H9 (cell line): ENCODE results near the gene GFOD2. TPM values are rescaled to one million over a fixed set of nuclear protein-coding genes. Genes with fewer than 3 reads are reported as not detected.

ENCODE experiments used
- DNase-seq: peaks from one replicate; pipeline ENCODE4 v3.0.0-alpha.2; 2017
- H2AFZ ChIP-seq: one replicate; pipeline ENCODE4 v1.6.1; 2013; ENCODE audit warnings: mild to moderate bottlenecking, low read length, control low read depth, moderate library complexity
- H2AK5ac ChIP-seq: 2 replicates; pipeline ENCODE4 v1.6.1; 2013; ENCODE audit warnings: low read length, control low read depth, mixed read lengths; ENCODE audit not compliant: insufficient read length
- H2BK120ac ChIP-seq: one replicate; pipeline ENCODE4 v1.6.1; 2013; ENCODE audit warnings: low read depth, mild to moderate bottlenecking, low read length, control low read depth, inconsistent platforms; ENCODE audit not compliant: poor library complexity, severe bottlenecking
- H2BK12ac ChIP-seq: 2 replicates; pipeline ENCODE4 v1.6.1; 2013; ENCODE audit warnings: low read length, control low read depth, mixed read lengths, low read depth; ENCODE audit not compliant: insufficient read length
- H2BK15ac ChIP-seq: 2 replicates; pipeline ENCODE4 v1.6.1; 2013; ENCODE audit warnings: low read depth, low read length, control low read depth
- H2BK20ac ChIP-seq: one replicate; pipeline ENCODE4 v1.6.1; 2013; ENCODE audit warnings: low read depth, mild to moderate bottlenecking, low read length, control low read depth, inconsistent platforms; ENCODE audit not compliant: poor library complexity, severe bottlenecking
- H2BK5ac ChIP-seq: 2 replicates; pipeline ENCODE4 v1.6.1; 2013; ENCODE audit warnings: low read length, control low read depth, mixed read lengths; ENCODE audit not compliant: insufficient read length
- H3K14ac ChIP-seq: 2 replicates; pipeline ENCODE4 v1.6.1; 2013; ENCODE audit warnings: low read length, control low read depth; ENCODE audit not compliant: insufficient read depth
- H3K18ac ChIP-seq: 2 replicates; pipeline ENCODE4 v1.6.1; 2013; ENCODE audit warnings: low read depth, mild to moderate bottlenecking, mixed read lengths, low read length, control low read depth; ENCODE audit not compliant: insufficient read length
- H3K23ac ChIP-seq: 2 replicates; pipeline ENCODE4 v1.6.1; 2013; ENCODE audit warnings: low read length, control low read depth, mixed read lengths, low read depth; ENCODE audit not compliant: insufficient read length
- H3K23me2 ChIP-seq: 2 replicates; pipeline ENCODE4 v1.6.1; 2013; ENCODE audit warnings: low read depth, mild to moderate bottlenecking, mixed read lengths, low read length, control low read depth; ENCODE audit not compliant: insufficient read length, poor library complexity, severe bottlenecking
- H3K27ac ChIP-seq: 2 replicates; pipeline ENCODE4 v1.5.1; 2013; ENCODE audit warnings: low read length, control low read depth, mixed read lengths, low read depth; ENCODE audit not compliant: insufficient read length
- H3K27me3 ChIP-seq: 2 replicates; pipeline ENCODE4 v1.6.1; 2013; ENCODE audit warnings: low read length, control low read depth, inconsistent platforms; ENCODE audit not compliant: insufficient read depth
- H3K4ac ChIP-seq: 2 replicates; pipeline ENCODE4 v1.6.1; 2013; ENCODE audit warnings: low read depth, mild to moderate bottlenecking, control low read depth, inconsistent platforms, low read length, moderate library complexity
- H3K4me1 ChIP-seq: 2 replicates; pipeline ENCODE4 v1.6.1; 2013; ENCODE audit warnings: low read length, control low read depth, inconsistent platforms; ENCODE audit not compliant: insufficient read depth
- H3K4me2 ChIP-seq: 2 replicates; pipeline ENCODE4 v1.6.1; 2013; ENCODE audit warnings: low read length, control low read depth, mixed read lengths; ENCODE audit not compliant: insufficient read length, insufficient read depth
- H3K56ac ChIP-seq: 2 replicates; pipeline ENCODE4 v1.6.1; 2013; ENCODE audit warnings: low read depth, mild to moderate bottlenecking, mixed read lengths, low read length, control low read depth; ENCODE audit not compliant: insufficient read length
- H3K79me1 ChIP-seq: 2 replicates; pipeline ENCODE4 v1.6.1; 2013; ENCODE audit warnings: low read depth, mild to moderate bottlenecking, moderate library complexity, low read length, control low read depth, inconsistent platforms; ENCODE audit not compliant: insufficient read depth, poor library complexity, severe bottlenecking
- H3K79me2 ChIP-seq: 2 replicates; pipeline ENCODE4 v1.6.1; 2013; ENCODE audit warnings: low read length, control low read depth, inconsistent platforms; ENCODE audit not compliant: insufficient read depth
- H3K9ac ChIP-seq: 2 replicates; pipeline ENCODE4 v1.6.1; 2013; ENCODE audit warnings: low read length, control low read depth, mixed read lengths; ENCODE audit not compliant: insufficient read length; ENCODE audit errors: extremely low read depth
- H3K9me3 ChIP-seq: one replicate; pipeline ENCODE4 v1.6.1; 2013; ENCODE audit warnings: low read depth, low read length, inconsistent platforms; ENCODE audit not compliant: control insufficient read depth
- H3T11ph ChIP-seq: one replicate; pipeline ENCODE4 v1.6.1; 2013; ENCODE audit warnings: mild to moderate bottlenecking, low read length, control low read depth, inconsistent platforms
- H4K20me1 ChIP-seq: one replicate; pipeline ENCODE4 v1.6.1; 2013; ENCODE audit not compliant: control insufficient read depth, insufficient read length, insufficient read depth
- H4K5ac ChIP-seq: 2 replicates; pipeline ENCODE4 v1.6.1; 2013; ENCODE audit warnings: low read depth, mild to moderate bottlenecking, mixed read lengths, low read length, control low read depth; ENCODE audit not compliant: insufficient read length
- H4K8ac ChIP-seq: replicated peaks from 2 replicates; pipeline ENCODE4 v1.6.1; 2013; ENCODE audit warnings: low read length, control low read depth, mixed read lengths, low read depth; ENCODE audit not compliant: insufficient read length
- H4K91ac ChIP-seq: 2 replicates; pipeline ENCODE4 v1.6.1; 2013; ENCODE audit warnings: low read depth, mild to moderate bottlenecking, moderate library complexity, mixed read lengths, low read length, control low read depth; ENCODE audit not compliant: insufficient read length
- H3K27ac Mint-ChIP-seq, 3 experiments: 2 replicates in 2 of 3; 3 replicates in 1 of 3; pipeline ENCODE4 v1.8.0; 2020 to 2021; ENCODE audit warnings: mixed read lengths in 3 of 3, mild to moderate bottlenecking in 1 of 3, moderate library complexity in 1 of 3
- H3K27me3 Mint-ChIP-seq: 2 replicates; pipeline ENCODE4 v1.8.0; 2021; ENCODE audit warnings: low read depth, mild to moderate bottlenecking, moderate library complexity, mixed read lengths
- H3K36me3 Mint-ChIP-seq, 3 experiments: 2 replicates in 2 of 3; 3 replicates in 1 of 3; pipeline ENCODE4 v1.8.0; 2020 to 2021; ENCODE audit warnings: low read depth in 3 of 3, mixed read lengths in 3 of 3; ENCODE audit not compliant: insufficient read depth in 1 of 3
- H3K4me1 Mint-ChIP-seq, 2 experiments: 2 replicates each; pipeline ENCODE4 v1.8.0; 2020; ENCODE audit warnings: mixed read lengths in 2 of 2
- H3K4me3 Mint-ChIP-seq, 2 experiments: 2 replicates in 1 of 2; 3 replicates in 1 of 2; pipeline ENCODE4 v1.8.0; 2020 to 2021; ENCODE audit warnings: mild to moderate bottlenecking in 2 of 2, mixed read lengths in 2 of 2, moderate library complexity in 1 of 2
- H3K9me3 Mint-ChIP-seq, 2 experiments: 2 replicates in 1 of 2; 3 replicates in 1 of 2; pipeline ENCODE4 v1.8.0; 2020; ENCODE audit warnings: mild to moderate bottlenecking in 2 of 2, mixed read lengths in 2 of 2, moderate library complexity in 1 of 2
- CTCF ChIP-seq: fragments of 200-600 bp; sonication (generic); conservative IDR thresholded peaks from 3 replicates; pipeline ENCODE4 v1.8.0; 2021; ENCODE audit warnings: antibody characterized with exemption, mild to moderate bottlenecking
- WGBS: extraction: QIAGEN DNeasy Blood & Tissue Kit; methylation state at CpG from one replicate; pipeline ENCODE4 v1.1.7; 2013; ENCODE audit warnings: missing lambda C conversion rate, low lambda C conversion rate, mixed read lengths; ENCODE audit not compliant: insufficient read length; ENCODE audit errors: extremely low coverage; 5-methylcytosine and 5-hydroxymethylcytosine counted together
- total RNA-seq: library from RNA; stranded (reverse); gene quantifications from 2 replicates; pipeline ENCODE4 v1.2.1, GENCODE V29; 2021

Gene GFOD2
- total RNA-seq, 1 experiment from 2014 or later, result 21.8 TPM

GRCh38 chr16:67652578-67653127 is 66.5 kb downstream of the GFOD2 start:
- Mint-ChIP-seq H3K27ac (no peak overlapping the region), H3K4me1 (peaks cover 2 to 6% of the 10 kb centered on the region in 2 experiments; a peak in 3 of 4 replicates), H3K9me3 (no peaks in the 10 kb centered on the region; a peak in 1 of 5 replicates), H3K36me3 (peaks cover 12 to 48% (median 39%) of the 10 kb centered on the region in 3 experiments), H3K27me3 (peaks cover 5% of the 10 kb centered on the region), H3K4me3 (0 out of 5 replicates have a peak overlapping the region, but pooled peaks of 1 of the 2 experiments have one; percentile 68)
- no peak overlapping the region for H2BK120ac ChIP-seq
- H2AK5ac ChIP-seq, result no peak overlapping the region
- no peak overlapping the region for H4K5ac ChIP-seq
- DNase-seq, result peak; percentile 69
- H3K79me1 ChIP-seq, result no peaks in the 10 kb centered on the region
- no peak for TF ChIP-seq CTCF
- H2BK15ac ChIP-seq, result no peak overlapping the region
- no peaks in the 10 kb centered on the region for H3K9me3 ChIP-seq
- H4K91ac ChIP-seq, result no peak overlapping the region
- no peak overlapping the region for H3K4ac ChIP-seq
- no peak overlapping the region for H3K18ac ChIP-seq
- no peak overlapping the region for H2BK12ac ChIP-seq
- no peak overlapping the region for H3K27ac ChIP-seq
- H3K23ac ChIP-seq, result no peak overlapping the region
- H3K9ac ChIP-seq, result no peak overlapping the region
- H3T11ph ChIP-seq, result no peak overlapping the region
- no peak overlapping the region for H3K56ac ChIP-seq
- no peak overlapping the region for H4K8ac ChIP-seq
- no peaks in the 10 kb centered on the region; the same call in 1 of the 2 replicates for H3K27me3 ChIP-seq
- H3K23me2 ChIP-seq, result peaks cover 3% of the 10 kb centered on the region
- no peaks in the 10 kb centered on the region for H3K4me1 ChIP-seq
- H3K4me2 ChIP-seq, result no peak overlapping the region
- no peak overlapping the region for H3K14ac ChIP-seq
- H4K20me1 ChIP-seq, result no peaks in the 10 kb centered on the region
- H2AFZ ChIP-seq, result no peak overlapping the region
- no peak overlapping the region for H2BK5ac ChIP-seq
- no CpG with 5 or more reads among the region's 59 CpGs for WGBS
- no peaks in the 10 kb centered on the region for H3K79me2 ChIP-seq
- H2BK20ac ChIP-seq, result no peak overlapping the region
